ENCODE data around the gene SMIM10L2A. TPM values are rescaled to one million over a fixed set of nuclear protein-coding genes. Genes with fewer than 3 reads are reported as not detected.
"Not testable (repeated sequence)": the region's sequence is repeated elsewhere in the genome, so short reads cannot be mapped to it uniquely, and the experiment has no call there.

SMIM10L2A gene
- total RNA-seq, 2 donors from 2014 or later, result 5.0 to 14.8 TPM

GRCh38 chrX:135438734-135439043 lies 16.9 kb downstream of the SMIM10L2A start:
- Histone ChIP-seq H3K27me3 (replicated peaks; ENCODE audit: insufficient read depth) (no peaks in the 10 kb centered on the region), H3K27ac (no peak overlapping the region), H3K9me3 (no peaks in the 10 kb centered on the region), H3K36me3 (no peaks in the 10 kb centered on the region), H3K4me3 (no peak overlapping the region), H3K4me1 (replicated peaks) (no peaks in the 10 kb centered on the region)
- WGBS, result 80% methylated on average over 7 of the region's 7 CpGs
- no peak for TF ChIP-seq CTCF (IDR thresholded peaks at IDR 0.05)
- TF ChIP-seq POLR2A (IDR thresholded peaks at IDR 0.05), result no peak
- TF ChIP-seq POLR2AphosphoS5 (IDR thresholded peaks at IDR 0.05), result no peak
- no peak for DNase-seq (ENCODE audit: low spot score)
- intact Hi-C loops (cut with DNase I), result no loop called here

- Histone ChIP-seq H3K4me3 (no peak overlapping the region), H3K27ac (no peak overlapping the region), H3K36me3 (no peaks in the 10 kb centered on the region), H3K27me3 (replicated peaks; ENCODE audit: insufficient read depth) (no peaks in the 10 kb centered on the region), H3K4me1 (replicated peaks) (no peaks in the 10 kb centered on the region), H3K9me3 (no peaks in the 10 kb centered on the region)
- WGBS, result 88% methylated on average over 6 of the region's 8 CpGs
- DNase-seq (ENCODE audit: low spot score), result no peak
- no peak for TF ChIP-seq POLR2A (IDR thresholded peaks at IDR 0.05)
- no peak for TF ChIP-seq CTCF (IDR thresholded peaks at IDR 0.05)
- no peak for TF ChIP-seq POLR2AphosphoS5 (IDR thresholded peaks at IDR 0.05)
- intact Hi-C loops (cut with DNase I), result no loop called here
Observed at GRCh38 chrX:135449637-135450550, 28.1 kb downstream of the SMIM10L2A start.

- no peaks in the 10 kb centered on the region for H3K4me1 ChIP-seq (replicated peaks)
- no peaks in the 10 kb centered on the region for H3K27me3 ChIP-seq (replicated peaks; ENCODE audit: insufficient read depth)
- 68% methylated on average over 3 of the region's 3 CpGs for WGBS
- no peaks in the 10 kb centered on the region for H3K9me3 ChIP-seq
- intact Hi-C loops (cut with DNase I), result no loop called here
- no peak for DNase-seq (ENCODE audit: low spot score)
- no peaks in the 10 kb centered on the region for H3K36me3 ChIP-seq
- TF ChIP-seq POLR2A (IDR thresholded peaks at IDR 0.05) (no peak), CTCF (IDR thresholded peaks at IDR 0.05) (no peak), POLR2AphosphoS5 (IDR thresholded peaks at IDR 0.05) (no peak)
- no peak overlapping the region for H3K27ac ChIP-seq
- no peak overlapping the region for H3K4me3 ChIP-seq
Observed at GRCh38 chrX:135453381-135453780, 31.6 kb downstream of the SMIM10L2A start.

- intact Hi-C loops (cut with DNase I), result no loop called here
Observed at GRCh38 chrX:135454816-135455215, 33.1 kb downstream of the SMIM10L2A start.

GRCh38 chrX:135461756-135462155 lies 40.0 kb downstream of the SMIM10L2A start:
- H3K9me3 ChIP-seq; DNase-seq (ENCODE audit: low spot score); intact Hi-C loops (cut with DNase I); H3K27me3 ChIP-seq (replicated peaks; ENCODE audit: insufficient read depth); H3K4me3 ChIP-seq; H3K36me3 ChIP-seq; H3K27ac ChIP-seq; H3K4me1 ChIP-seq (replicated peaks): not testable (repeated sequence)
- WGBS, result 68% methylated on average over 2 of the region's 2 CpGs

More at GRCh38 chrX:135454816-135455215, 33.1 kb downstream of the SMIM10L2A start:
- H3K9me3 ChIP-seq, result no peaks in the 10 kb centered on the region
- no peaks in the 10 kb centered on the region for H3K27me3 ChIP-seq (replicated peaks; ENCODE audit: insufficient read depth)
- H3K36me3 ChIP-seq, result no peaks in the 10 kb centered on the region
- TF ChIP-seq POLR2AphosphoS5 (IDR thresholded peaks at IDR 0.05) (no peak), POLR2A (IDR thresholded peaks at IDR 0.05) (no peak), CTCF (IDR thresholded peaks at IDR 0.05) (no peak)
- 53% methylated on average over 4 of the region's 4 CpGs for WGBS
- DNase-seq (ENCODE audit: low spot score), result no peak
- H3K27ac ChIP-seq, result no peak overlapping the region
- no peak overlapping the region for H3K4me3 ChIP-seq
- no peaks in the 10 kb centered on the region for H3K4me1 ChIP-seq (replicated peaks)

Measured in prostate gland (tissue), 2 donors.